DND-41 (cell line): ENCODE data around the gene SLC30A2.

Source experiments
- ATAC-seq: fragments of 200-7000 bp; cut with Tn5 transposase; 3 replicates; pipeline ENCODE4 v1.9.1; 2021; ENCODE audit warnings: low read depth; ENCODE audit not compliant: insufficient read depth
- DNase-seq: peaks from one replicate; pipeline ENCODE4 v3.0.0-alpha.2; 2020
- H2AFZ ChIP-seq: 2 replicates; pipeline ENCODE4 v1.6.0; 2012; ENCODE audit warnings: low read depth, low read length
- H3K27ac ChIP-seq: 2 replicates; pipeline ENCODE4 v1.5.1; 2012; ENCODE audit warnings: low read length, inconsistent platforms
- H3K27me3 ChIP-seq: fragments of 200-600 bp; sonication (generic); 2 replicates; pipeline ENCODE4 v1.6.0; 2012; ENCODE audit warnings: low read length, mild to moderate bottlenecking, inconsistent platforms; ENCODE audit not compliant: insufficient read depth, poor library complexity
- H3K36me3 ChIP-seq: 2 replicates; pipeline ENCODE4 v1.5.1; 2012; ENCODE audit warnings: low read length, inconsistent platforms; ENCODE audit not compliant: insufficient read depth
- H3K4me1 ChIP-seq: 2 replicates; pipeline ENCODE4 v1.5.1; 2012; ENCODE audit warnings: mild to moderate bottlenecking, low read length; ENCODE audit not compliant: insufficient read depth
- H3K4me2 ChIP-seq: 2 replicates; pipeline ENCODE4 v1.6.0; 2012; ENCODE audit warnings: mild to moderate bottlenecking, moderate library complexity, low read length, inconsistent platforms; ENCODE audit not compliant: insufficient read depth
- H3K4me3 ChIP-seq, 2 experiments: fragments of 200-600 bp in 1 of 2; shearing (Covaris generic) in 1 of 2; 2 replicates each; pipeline ENCODE4 v1.5.1; 2012 to 2016; ENCODE audit warnings: inconsistent platforms in 2 of 2, low read length in 2 of 2, mild to moderate bottlenecking in 2 of 2, low read depth in 1 of 2, moderate library complexity in 1 of 2
- H3K79me2 ChIP-seq: 2 replicates; pipeline ENCODE4 v1.6.0; 2012; ENCODE audit warnings: low read length, inconsistent platforms; ENCODE audit not compliant: insufficient read depth
- H3K9ac ChIP-seq: 2 replicates; pipeline ENCODE4 v1.6.0; 2012; ENCODE audit warnings: low read depth, mild to moderate bottlenecking, inconsistent platforms, low read length, moderate library complexity
- H3K9me3 ChIP-seq: 2 replicates; pipeline ENCODE4 v1.5.1; 2012; ENCODE audit warnings: low read length, moderate library complexity, mild to moderate bottlenecking, inconsistent platforms; ENCODE audit not compliant: insufficient read depth, severe bottlenecking
- H4K20me1 ChIP-seq: 2 replicates; pipeline ENCODE4 v1.6.0; 2012; ENCODE audit warnings: low read length; ENCODE audit not compliant: insufficient read depth
- CTCF ChIP-seq: IDR thresholded peaks from 2 replicates; pipeline ENCODE4 v1.5.1; 2012; ENCODE audit warnings: borderline replicate concordance, low read length, moderate library complexity, mild to moderate bottlenecking; ENCODE audit not compliant: poor library complexity, severe bottlenecking; ENCODE audit errors: extremely low read depth
- EZH2 ChIP-seq: IDR thresholded peaks from 3 replicates; pipeline ENCODE4 v1.6.1; 2012; ENCODE audit warnings: borderline replicate concordance, low read depth, mild to moderate bottlenecking, moderate library complexity, low read length, inconsistent platforms; ENCODE audit not compliant: severe bottlenecking

The SLC30A2 gene

GRCh38 chr1:25990251-25990650 lies 55.7 kb downstream of the SLC30A2 start:
- Histone ChIP-seq H3K36me3 (peaks cover 39% of the 10 kb centered on the region), H3K79me2 (peaks cover 85% of the 10 kb centered on the region), H3K4me3 (peak overlapping the region; percentile 64 to 75; a peak in 3 of 4 replicates), H3K9ac (peak overlapping the region; percentile 92), H3K27me3 (no peaks in the 10 kb centered on the region), H4K20me1 (no peaks in the 10 kb centered on the region), H3K4me2 (peak overlapping the region; percentile 77), H3K4me1 (peaks cover 99% of the 10 kb centered on the region), H3K27ac (peak overlapping the region; percentile 98), H2AFZ (peak overlapping the region; percentile 72), H3K9me3 (no peaks in the 10 kb centered on the region)
- ATAC-seq (no peak), DNase-seq (no peak)
- TF ChIP-seq CTCF (no peak), EZH2 (no peak)

- peak overlapping the region; percentile 2; the same call in 1 of the 2 replicates for H2AFZ ChIP-seq
- no peaks in the 10 kb centered on the region for H3K9me3 ChIP-seq
- H3K79me2 ChIP-seq: peaks cover 84% of the 10 kb centered on the region
- H3K9ac ChIP-seq: peak overlapping the region; percentile 92
- TF ChIP-seq CTCF (no peak), EZH2 (no peak)
- H3K27me3 ChIP-seq: no peaks in the 10 kb centered on the region
- H3K4me2 ChIP-seq: peak overlapping the region; percentile 77
- peak overlapping the region; percentile 98 for H3K27ac ChIP-seq
- ATAC-seq (peak; percentile 33), DNase-seq (peak; percentile 53)
- H3K4me1 ChIP-seq: peaks cover 96% of the 10 kb centered on the region
- H3K36me3 ChIP-seq: peaks cover 43% of the 10 kb centered on the region
- H3K4me3 ChIP-seq: peak overlapping the region; percentile 64 to 75; a peak in 3 of 4 replicates
- H4K20me1 ChIP-seq: no peaks in the 10 kb centered on the region
Observed at GRCh38 chr1:25989440-25990234, 56.3 kb downstream of the SLC30A2 start.

GRCh38 chr1:25987951-25988350 lies 58.0 kb downstream of the SLC30A2 start:
- H3K4me1 ChIP-seq: peaks cover 91% of the 10 kb centered on the region
- H3K9me3 ChIP-seq: no peaks in the 10 kb centered on the region
- peaks cover under 1% of the 10 kb centered on the region; the same call in 1 of the 2 replicates for H4K20me1 ChIP-seq
- H3K79me2 ChIP-seq: peaks cover 95% of the 10 kb centered on the region
- peak overlapping the region; percentile 92 for H3K9ac ChIP-seq
- H3K4me2 ChIP-seq: peak overlapping the region; percentile 77
- no peak for TF ChIP-seq CTCF
- no peak for TF ChIP-seq EZH2
- H3K36me3 ChIP-seq: peaks cover 60% of the 10 kb centered on the region
- no peak overlapping the region for H2AFZ ChIP-seq
- DNase-seq (no peak), ATAC-seq (no peak)
- H3K4me3 ChIP-seq: peak overlapping the region; percentile 6 to 75; a peak in 3 of 4 replicates
- peak overlapping the region; percentile 98 for H3K27ac ChIP-seq
- H3K27me3 ChIP-seq: no peaks in the 10 kb centered on the region
